Measurements from ENCODE around the gene C1R.

DNA sequence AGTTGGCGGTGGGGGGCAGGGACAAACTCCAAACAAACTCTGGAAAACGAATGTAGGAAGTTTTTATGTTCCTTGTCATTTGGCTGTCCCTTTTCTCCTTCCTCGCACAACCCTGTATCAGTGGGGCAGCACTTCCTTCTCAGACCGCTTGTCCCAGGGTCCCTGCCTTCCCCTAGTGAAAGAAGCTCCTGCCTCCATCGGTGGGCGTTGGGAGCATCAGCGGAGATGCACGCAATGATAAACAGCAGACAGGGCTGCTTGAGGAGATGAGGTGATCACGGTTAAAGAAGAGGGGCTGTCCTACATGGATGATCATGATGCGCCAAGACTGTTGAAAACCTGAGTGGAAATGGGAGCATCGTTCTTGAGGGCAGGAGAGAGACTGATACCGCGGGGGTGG is 31.1 kb downstream of the C1R start:
- TF ChIP-seq CTCF (conservative IDR thresholded peaks at IDR 0.05 in 1 of 2, IDR thresholded peaks at IDR 0.05 in 1 of 2; ENCODE audit: extremely low read depth in 1 of 2, insufficient read depth in 1 of 2, low read depth in 1 of 2, low read length in 2 of 2) (no peak), EZH2 (IDR thresholded peaks at IDR 0.05; ENCODE audit: borderline replicate concordance, low read length) (no peak)

Data from mammary epithelial cell (primary cell).